Adrenal gland (tissue), 5 donors: Measurements from ENCODE around the gene ZNHIT2.

Source experiments
- POLR2A ChIP-seq, 2 donors: fragments of 450-650 bp; IDR thresholded peaks; one replicate each; pipeline ENCODE4 v1.6.1; 2017; ENCODE audit warnings: antibody characterized with exemption in 2 of 2, mild to moderate bottlenecking in 2 of 2, moderate library complexity in 1 of 2
- TF ChIP-seq, protein P1 (sequence below), 6 experiments: fragments of 450-650 bp in 4 of 6; fragments of 200-600 bp in 2 of 6; sonication (generic) in 1 of 6; IDR thresholded peaks; 1 replicate in 5 of 6; 2 replicates in 1 of 6; pipeline versions ENCODE4 v1.5.1 to v1.8.0; 2016 to 2021; ENCODE audit warnings: antibody characterized with exemption in 6 of 6, mild to moderate bottlenecking in 2 of 6, moderate library complexity in 1 of 6
- donor health status: DM: no; HTN: no; CAD: no.

DNA sequence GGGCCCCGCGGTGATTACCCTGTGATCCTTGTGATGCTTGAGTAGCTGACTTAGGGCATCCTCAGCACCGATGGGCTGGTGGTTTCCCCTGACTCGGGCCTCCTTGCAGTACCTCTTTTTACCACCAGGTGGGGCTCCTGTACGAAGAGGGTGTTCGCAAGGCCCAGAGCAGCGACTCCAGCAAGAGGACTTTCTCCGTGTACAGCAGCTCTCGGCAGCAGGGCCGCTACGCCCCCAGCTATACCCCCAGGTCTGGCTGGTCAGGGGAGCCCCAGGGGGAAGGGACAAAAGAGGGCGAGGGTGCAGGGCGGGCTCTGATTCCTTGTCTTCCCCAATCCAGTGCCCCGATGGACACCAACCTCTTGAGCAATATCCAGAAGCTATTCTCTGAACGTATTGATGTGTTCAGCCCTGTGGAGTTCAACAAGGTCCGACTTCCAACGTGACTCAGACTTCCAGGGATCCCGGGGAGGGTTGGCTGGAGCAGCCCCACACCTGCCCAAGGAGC is 7.1 kb downstream of the ZNHIT2 start:
- peak; percentile 9 to 70 for TF ChIP-seq POLR2A (IDR thresholded peaks at IDR 0.05)
- TF ChIP-seq, protein P1, sequence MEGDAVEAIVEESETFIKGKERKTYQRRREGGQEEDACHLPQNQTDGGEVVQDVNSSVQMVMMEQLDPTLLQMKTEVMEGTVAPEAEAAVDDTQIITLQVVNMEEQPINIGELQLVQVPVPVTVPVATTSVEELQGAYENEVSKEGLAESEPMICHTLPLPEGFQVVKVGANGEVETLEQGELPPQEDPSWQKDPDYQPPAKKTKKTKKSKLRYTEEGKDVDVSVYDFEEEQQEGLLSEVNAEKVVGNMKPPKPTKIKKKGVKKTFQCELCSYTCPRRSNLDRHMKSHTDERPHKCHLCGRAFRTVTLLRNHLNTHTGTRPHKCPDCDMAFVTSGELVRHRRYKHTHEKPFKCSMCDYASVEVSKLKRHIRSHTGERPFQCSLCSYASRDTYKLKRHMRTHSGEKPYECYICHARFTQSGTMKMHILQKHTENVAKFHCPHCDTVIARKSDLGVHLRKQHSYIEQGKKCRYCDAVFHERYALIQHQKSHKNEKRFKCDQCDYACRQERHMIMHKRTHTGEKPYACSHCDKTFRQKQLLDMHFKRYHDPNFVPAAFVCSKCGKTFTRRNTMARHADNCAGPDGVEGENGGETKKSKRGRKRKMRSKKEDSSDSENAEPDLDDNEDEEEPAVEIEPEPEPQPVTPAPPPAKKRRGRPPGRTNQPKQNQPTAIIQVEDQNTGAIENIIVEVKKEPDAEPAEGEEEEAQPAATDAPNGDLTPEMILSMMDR (IDR thresholded peaks at IDR 0.05) = peak; percentile 98 to 100 (median 98)
